ENCODE measurements around the gene SMOC2. TPM values are rescaled to one million over a fixed set of nuclear protein-coding genes. Genes with fewer than 3 reads are reported as not detected.

The SMOC2 gene
- total RNA-seq, 3 donors from 2014 or later (not counting 1 experiment from before 2014, with no cell fraction given), result not detected

- H3K4me3 Mint-ChIP-seq, result no peak overlapping the region
- no peaks in the 10 kb centered on the region for H3K4me1 Mint-ChIP-seq
- H3K36me3 ChIP-seq (ENCODE audit: control insufficient read depth, insufficient read depth, low read length), result no peaks in the 10 kb centered on the region
- H3K4me3 ChIP-seq (ENCODE audit: low read length), result no peak overlapping the region
- H3K4me1 ChIP-seq (ENCODE audit: control insufficient read depth, insufficient read depth, low read length), result no peaks in the 10 kb centered on the region
- H3K27ac Mint-ChIP-seq, result no peak overlapping the region
- H3K9me3 Mint-ChIP-seq, result peaks cover 4% of the 10 kb centered on the region in 2 donors
- no peak for DNase-seq
- ATAC-seq, result no peak
- H3K27me3 Mint-ChIP-seq (ENCODE audit: low read depth in 2 of 2), result peaks cover 20 to 34% of the 10 kb centered on the region in 2 donors
- no peak for TF ChIP-seq CTCF (IDR thresholded peaks at IDR 0.05)
- H3K27ac ChIP-seq (ENCODE audit: low read length), result no peak overlapping the region
- H3K36me3 Mint-ChIP-seq, result peaks cover 11% of the 10 kb centered on the region
- intact Hi-C loops (cut with micrococcal nuclease), result no loop called here
- peaks cover 10% of the 10 kb centered on the region for H3K9me3 ChIP-seq (ENCODE audit: control insufficient read depth, insufficient read depth, low read length)
- WGBS (ENCODE audit: insufficient coverage), result 82% methylated on average over 26 of the region's 26 CpGs
- H3K27me3 ChIP-seq (ENCODE audit: control insufficient read depth, insufficient read depth, low read length), result no peaks in the 10 kb centered on the region
Measured at GRCh38 chr6:168475188-168476013, 34.4 kb downstream of the SMOC2 start.

- Mint-ChIP-seq H3K36me3 (peaks cover 16% of the 10 kb centered on the region), H3K27me3 (ENCODE audit: low read depth in 2 of 2) (peaks cover 27 to 49% of the 10 kb centered on the region in 2 donors), H3K4me1 (no peaks in the 10 kb centered on the region), H3K27ac (no peak overlapping the region), H3K9me3 (peaks cover 4 to 7% of the 10 kb centered on the region in 2 donors), H3K4me3 (no peak overlapping the region)
- intact Hi-C loops (cut with micrococcal nuclease), result no loop called here
- ATAC-seq (no peak), DNase-seq (no peak)
- Histone ChIP-seq H3K27ac (ENCODE audit: low read length) (no peak overlapping the region), H3K4me1 (ENCODE audit: control insufficient read depth, insufficient read depth, low read length) (no peaks in the 10 kb centered on the region), H3K36me3 (ENCODE audit: control insufficient read depth, insufficient read depth, low read length) (no peaks in the 10 kb centered on the region), H3K4me3 (ENCODE audit: low read length) (no peak overlapping the region), H3K27me3 (ENCODE audit: control insufficient read depth, insufficient read depth, low read length) (no peaks in the 10 kb centered on the region), H3K9me3 (ENCODE audit: control insufficient read depth, insufficient read depth, low read length) (peaks cover 10% of the 10 kb centered on the region)
- TF ChIP-seq CTCF (IDR thresholded peaks at IDR 0.05), result no peak
- 80% methylated on average over 4 of the region's 4 CpGs for WGBS (ENCODE audit: insufficient coverage)
Measured at GRCh38 chr6:168479421-168479820, 38.4 kb downstream of the SMOC2 start.

GRCh38 chr6:168480481-168480880 lies 39.5 kb downstream of the SMOC2 start:
- H3K36me3 Mint-ChIP-seq, result peaks cover 16% of the 10 kb centered on the region
- no peak overlapping the region for H3K4me3 Mint-ChIP-seq
- no peak overlapping the region for H3K27ac Mint-ChIP-seq
- Histone ChIP-seq H3K27ac (ENCODE audit: low read length) (no peak overlapping the region), H3K4me1 (ENCODE audit: control insufficient read depth, insufficient read depth, low read length) (no peaks in the 10 kb centered on the region), H3K36me3 (ENCODE audit: control insufficient read depth, insufficient read depth, low read length) (no peaks in the 10 kb centered on the region), H3K9me3 (ENCODE audit: control insufficient read depth, insufficient read depth, low read length) (peaks cover 10% of the 10 kb centered on the region), H3K27me3 (ENCODE audit: control insufficient read depth, insufficient read depth, low read length) (no peaks in the 10 kb centered on the region), H3K4me3 (ENCODE audit: low read length) (no peak overlapping the region)
- intact Hi-C loops (cut with micrococcal nuclease), result no loop called here
- DNase-seq (no peak), ATAC-seq (no peak)
- no peak for TF ChIP-seq CTCF (IDR thresholded peaks at IDR 0.05)
- peaks cover 22 to 42% of the 10 kb centered on the region in 2 donors for H3K27me3 Mint-ChIP-seq (ENCODE audit: low read depth in 2 of 2)
- peaks cover 4 to 7% of the 10 kb centered on the region in 2 donors for H3K9me3 Mint-ChIP-seq
- H3K4me1 Mint-ChIP-seq, result no peaks in the 10 kb centered on the region

- H3K36me3 ChIP-seq (ENCODE audit: control insufficient read depth, insufficient read depth, low read length), result no peaks in the 10 kb centered on the region
- no peaks in the 10 kb centered on the region for H3K27me3 ChIP-seq (ENCODE audit: control insufficient read depth, insufficient read depth, low read length)
- no peak overlapping the region for H3K4me3 ChIP-seq (ENCODE audit: low read length)
- H3K27ac ChIP-seq (ENCODE audit: low read length), result no peak overlapping the region
- ATAC-seq (no peak), DNase-seq (no peak)
- Mint-ChIP-seq H3K36me3 (peaks cover 1% of the 10 kb centered on the region), H3K4me1 (no peaks in the 10 kb centered on the region), H3K9me3 (no peaks in the 10 kb centered on the region), H3K27me3 (ENCODE audit: low read depth in 2 of 2) (peaks cover 13 to 69% of the 10 kb centered on the region in 2 donors), H3K27ac (no peak overlapping the region), H3K4me3 (no peak overlapping the region)
- H3K9me3 ChIP-seq (ENCODE audit: control insufficient read depth, insufficient read depth, low read length), result no peaks in the 10 kb centered on the region
- WGBS (ENCODE audit: insufficient coverage), result no CpG with 5 or more reads among the region's 5 CpGs
- no peak for TF ChIP-seq CTCF (IDR thresholded peaks at IDR 0.05)
- intact Hi-C loops (cut with micrococcal nuclease), result no loop called here
- no peaks in the 10 kb centered on the region for H3K4me1 ChIP-seq (ENCODE audit: control insufficient read depth, insufficient read depth, low read length)
Measured at GRCh38 chr6:168485818-168486217, 44.8 kb downstream of the SMOC2 start.
